GM19099 (cell line): ENCODE results near the gene HNRNPL.
A peak's percentile ranks its signal among the peaks of the same experiment; 100 is the strongest.

Experiments used
- POLR2A ChIP-seq: IDR thresholded peaks from 3 replicates; pipeline ENCODE4 v1.6.1; 2011; ENCODE audit warnings: low read depth; ENCODE audit not compliant: insufficient read length; ENCODE audit errors: extremely low read depth

HNRNPL gene

GRCh38 chr19:38877781-38878574 lies 28.2 kb upstream of the HNRNPL start, which contains the start of gene RINL:
Gene RINL (minus strand): TSS chr19:38878275. CDS start chr19:38876742, 1,533 bp downstream.
- TF ChIP-seq POLR2A: peak; percentile 82

DNA sequence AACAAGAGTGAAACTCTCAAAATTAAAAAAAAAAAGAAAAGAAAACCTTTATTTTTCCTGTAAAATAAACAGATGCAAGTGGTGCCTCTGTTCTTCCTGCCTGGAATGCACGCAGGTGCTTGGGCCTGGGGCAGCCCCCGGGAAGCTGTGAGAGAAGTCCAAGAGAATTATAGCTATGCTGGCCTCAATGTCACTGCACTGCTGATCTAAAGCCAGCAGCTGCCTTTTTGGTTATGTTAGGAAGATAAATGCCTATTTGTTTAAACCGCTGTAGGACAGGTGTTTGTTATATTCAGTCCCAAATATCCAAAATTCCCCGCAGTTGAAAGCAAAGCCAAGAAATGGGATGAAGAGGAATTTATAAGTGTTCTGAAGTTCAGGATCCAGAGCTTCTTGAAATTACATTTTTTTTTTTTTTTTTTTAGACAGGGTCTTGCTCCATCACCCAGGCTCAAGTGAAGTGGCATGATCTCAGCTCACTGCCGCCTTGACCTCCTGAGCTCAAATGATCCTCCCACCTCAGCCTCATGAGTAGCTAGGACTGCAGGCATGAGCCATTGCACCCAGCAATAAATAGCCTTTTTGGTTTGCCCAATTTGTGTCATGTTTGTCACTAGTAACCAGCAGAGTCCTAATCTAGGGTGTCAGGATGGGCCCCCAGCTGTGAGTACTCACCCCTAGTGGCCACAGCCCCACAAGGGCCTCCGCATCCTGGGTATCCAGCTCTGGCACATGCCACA lies 26.0 kb upstream of the HNRNPL start:
- no peak for TF ChIP-seq POLR2A

- TF ChIP-seq POLR2A: no peak
These were observed 20.8 kb upstream of the HNRNPL start for GRCh38 chr19:38870612-38871011.

- peak; percentile 33 for TF ChIP-seq POLR2A
These were observed 20.2 kb upstream of the HNRNPL start for GRCh38 chr19:38869836-38870607.

GRCh38 chr19:38869160-38869835 lies 19.5 kb upstream of the HNRNPL start:
- TF ChIP-seq POLR2A: no peak

DNA sequence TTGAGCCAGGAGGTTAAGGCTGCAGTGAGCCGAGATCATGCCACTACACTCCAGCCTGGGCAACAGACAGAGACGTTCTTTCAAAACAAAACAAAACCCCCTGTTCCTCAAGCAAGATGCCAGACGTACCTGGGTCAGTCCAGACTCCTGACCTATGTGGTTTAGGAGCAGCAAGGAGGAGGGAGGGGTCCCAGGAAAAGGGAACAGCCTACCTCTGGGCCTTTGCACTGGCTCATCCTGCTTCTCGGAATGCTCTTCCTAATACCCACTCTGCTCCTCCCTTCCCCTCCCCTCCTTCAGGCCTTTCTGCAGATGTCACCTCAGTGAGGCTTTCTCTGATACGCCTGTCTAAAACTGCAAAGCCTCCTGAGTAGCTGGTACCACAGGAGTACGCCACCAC lies 18.8 kb upstream of the HNRNPL start:
- TF ChIP-seq POLR2A: no peak

DNA sequence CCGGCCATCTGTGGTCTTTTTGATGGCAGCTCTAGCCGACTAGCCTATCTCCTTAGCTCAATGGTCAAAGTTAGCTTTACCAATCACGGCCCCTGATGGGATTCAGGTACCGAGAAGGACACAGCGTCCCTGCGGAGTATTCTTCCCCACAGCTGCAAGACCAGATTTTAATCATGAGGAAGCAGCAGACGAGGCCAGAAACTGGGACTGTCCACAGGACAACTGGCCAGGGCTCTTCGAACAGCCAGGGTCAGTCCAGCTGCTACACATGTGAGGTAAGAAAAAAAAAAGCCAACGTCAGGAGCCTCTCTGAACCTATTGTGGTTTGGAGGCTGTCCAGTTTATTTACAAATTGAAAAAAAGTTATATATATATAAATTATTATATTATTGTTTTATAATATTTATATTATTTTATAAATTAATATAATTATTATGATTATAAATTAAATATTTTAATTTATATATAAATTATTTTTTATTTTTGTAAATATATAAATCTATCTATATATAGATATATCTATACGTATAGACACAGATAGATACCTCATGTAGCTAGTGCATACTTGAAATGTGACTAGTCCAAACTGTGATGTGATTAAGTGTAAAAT lies 17.5 kb upstream of the HNRNPL start:
- no peak for TF ChIP-seq POLR2A

DNA sequence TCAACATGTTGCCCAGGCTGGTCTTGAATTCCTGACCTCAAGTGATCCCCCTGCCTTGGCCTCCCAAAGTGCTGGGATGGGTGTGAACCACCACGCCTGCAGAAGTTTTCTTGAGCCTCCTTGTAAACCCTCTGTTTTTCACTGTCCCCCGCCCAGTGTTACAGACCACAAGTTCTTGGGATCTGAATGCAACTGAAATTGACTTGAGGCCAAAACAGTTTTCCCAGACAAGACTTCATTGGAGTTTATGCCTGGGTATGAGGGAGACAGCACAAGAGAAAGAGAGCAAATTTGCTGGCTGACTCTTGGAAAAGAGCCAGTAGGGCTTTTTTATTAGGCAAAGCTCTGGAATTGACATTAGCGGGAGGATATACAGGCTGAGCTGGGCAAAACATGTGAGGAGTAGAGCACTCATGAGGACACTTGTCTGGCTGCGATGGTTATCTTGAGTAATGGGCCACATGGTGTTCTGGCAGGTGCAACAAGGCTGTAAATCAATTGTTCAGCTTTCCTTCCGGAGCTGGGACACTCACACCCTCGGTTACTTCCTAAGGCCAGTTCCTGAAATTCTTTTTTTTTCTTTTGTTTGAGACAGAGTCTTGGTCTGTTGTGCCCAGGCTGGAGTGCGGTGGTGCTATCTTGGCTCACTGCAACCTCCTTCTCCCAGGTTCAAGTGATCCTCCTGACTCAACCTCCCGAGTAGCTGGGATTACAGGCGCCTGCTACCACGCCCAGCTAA lies 12.7 kb upstream of the HNRNPL start:
- no peak for TF ChIP-seq POLR2A

DNA sequence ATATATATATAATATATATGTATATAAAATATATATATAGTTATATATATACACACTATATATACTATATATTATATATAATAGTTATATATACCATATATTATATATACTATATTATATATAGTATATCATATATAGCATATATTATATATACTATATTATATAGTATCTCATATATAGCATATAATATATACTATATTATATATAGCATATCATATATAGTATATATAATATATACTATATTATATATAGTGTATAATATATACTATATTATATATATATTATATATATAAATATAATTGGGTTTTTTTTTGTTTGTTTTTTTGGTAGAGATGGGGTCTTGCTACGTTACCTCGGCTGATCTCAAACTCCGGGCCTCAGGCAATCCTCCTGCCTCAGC lies 11.6 kb upstream of the HNRNPL start:
- TF ChIP-seq POLR2A: no peak

DNA sequence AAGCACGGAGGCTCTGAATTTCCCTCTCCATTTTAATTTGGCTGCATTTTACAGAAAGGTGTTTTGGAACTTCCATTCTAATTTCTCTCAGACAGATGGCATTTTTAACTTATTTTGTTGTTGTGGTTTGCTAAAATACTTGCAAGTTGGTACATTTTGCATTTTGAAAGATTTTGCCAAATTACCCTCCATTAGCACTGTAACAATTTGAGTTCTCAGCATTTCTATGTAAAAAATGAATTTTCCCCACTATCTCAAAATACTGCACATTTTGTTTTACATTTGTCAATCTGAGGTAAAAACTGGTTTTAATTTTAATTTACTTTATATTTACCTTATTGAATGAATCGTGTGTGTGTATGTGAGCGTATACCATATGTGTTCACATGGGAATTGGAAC lies 7.0 kb upstream of the HNRNPL start:
- no peak for TF ChIP-seq POLR2A

DNA sequence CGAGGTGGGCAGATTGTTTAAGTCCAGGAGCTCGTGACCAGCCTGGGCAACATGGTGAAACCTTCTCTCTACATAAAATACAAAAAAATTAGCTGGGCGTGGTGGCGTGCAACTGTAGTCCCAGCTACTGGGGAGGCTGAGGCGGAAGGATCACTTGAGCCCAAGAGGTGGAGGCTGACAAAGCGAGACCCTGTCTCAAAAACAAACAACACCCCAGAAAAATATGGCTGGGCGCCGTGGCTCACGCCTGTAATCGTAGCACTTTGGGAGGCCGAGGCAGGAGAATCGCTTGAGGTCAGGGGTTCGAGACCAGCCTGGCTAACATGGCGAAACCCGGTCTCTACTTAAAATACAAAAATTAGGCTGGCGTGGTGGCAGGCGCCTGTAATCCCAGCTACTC lies 3.4 kb upstream of the HNRNPL start:
- TF ChIP-seq POLR2A: no peak

- TF ChIP-seq POLR2A: peak; percentile 38
These were observed 2.7 kb upstream of the HNRNPL start for GRCh38 chr19:38852231-38853044.
